Cortex of kidney (tissue), 1 donor: ENCODE data around the gene SPEM2.
A peak's percentile ranks its signal among the peaks of the same experiment; 100 is the strongest.

Experiments used
- DNase-seq: peaks from one replicate; lab custom pipeline; 2025; lab: John Stamatoyannopoulos, UW

Gene SPEM2

DNA sequence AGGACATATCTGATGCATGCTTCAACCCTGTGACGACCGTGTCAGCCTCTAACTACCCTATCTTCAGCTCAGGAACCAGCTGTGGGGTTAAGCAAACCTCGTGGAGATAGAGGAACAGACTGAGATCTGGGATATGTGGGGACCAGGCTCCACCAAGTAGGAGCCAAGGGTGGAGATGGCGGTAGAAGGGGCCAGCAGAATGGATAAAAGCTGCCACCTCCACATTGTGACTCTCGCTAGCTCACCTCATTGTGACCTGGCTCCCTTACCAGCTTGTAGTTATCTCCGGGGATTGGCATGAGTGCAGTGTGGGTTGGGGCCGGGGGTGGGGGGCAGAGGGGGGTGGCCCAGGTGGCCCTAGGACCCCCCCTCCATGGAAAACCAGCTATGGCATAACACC, at the start of gene SPEM2:
SPEM2 (plus strand) TSS at position 301 of the 400 bp plus-strand sequence; CDS start at position 374, 73 bp downstream.
- DNase-seq: no peak

DNA sequence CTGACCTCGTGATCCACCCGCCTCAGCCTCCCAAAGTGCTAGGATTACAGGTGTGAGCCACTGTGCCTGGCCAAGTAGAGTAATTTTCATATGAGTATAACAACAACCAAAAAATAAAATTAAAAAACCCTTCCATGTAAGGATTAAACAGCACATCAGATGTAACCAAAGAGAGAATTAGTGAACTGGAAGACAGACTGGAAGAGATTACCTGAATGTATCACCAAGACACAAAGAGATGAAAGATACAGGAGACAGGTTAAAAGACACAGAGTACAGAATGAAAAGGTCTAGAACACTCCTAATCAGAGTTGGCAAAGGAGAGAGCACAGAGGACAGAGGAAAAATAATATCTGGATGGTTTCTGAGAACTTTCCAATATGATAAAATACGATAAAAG, 46.3 kb upstream of the SPEM2 start:
- DNase-seq: no peak

DNA sequence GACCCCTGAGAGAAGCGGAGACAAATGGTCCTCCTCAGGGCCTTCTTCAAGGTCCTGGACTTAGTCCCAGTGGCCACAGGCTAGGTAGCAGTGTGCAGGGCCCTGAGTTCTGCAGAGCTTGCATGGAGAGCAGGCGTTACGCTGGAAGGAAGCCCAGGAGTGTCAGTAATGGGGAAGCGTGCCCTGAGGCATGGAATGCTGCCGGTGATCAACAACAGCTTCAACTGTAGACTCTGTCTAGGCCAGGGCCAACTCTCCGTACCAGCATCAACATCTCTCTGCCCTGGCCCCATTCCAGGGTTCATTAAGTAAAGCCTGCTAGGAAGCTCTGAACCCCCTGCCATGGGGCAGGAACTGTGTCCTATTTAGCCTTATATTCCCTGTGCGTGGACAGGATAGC, 45.1 kb upstream of the SPEM2 start:
- DNase-seq: no peak

DNA sequence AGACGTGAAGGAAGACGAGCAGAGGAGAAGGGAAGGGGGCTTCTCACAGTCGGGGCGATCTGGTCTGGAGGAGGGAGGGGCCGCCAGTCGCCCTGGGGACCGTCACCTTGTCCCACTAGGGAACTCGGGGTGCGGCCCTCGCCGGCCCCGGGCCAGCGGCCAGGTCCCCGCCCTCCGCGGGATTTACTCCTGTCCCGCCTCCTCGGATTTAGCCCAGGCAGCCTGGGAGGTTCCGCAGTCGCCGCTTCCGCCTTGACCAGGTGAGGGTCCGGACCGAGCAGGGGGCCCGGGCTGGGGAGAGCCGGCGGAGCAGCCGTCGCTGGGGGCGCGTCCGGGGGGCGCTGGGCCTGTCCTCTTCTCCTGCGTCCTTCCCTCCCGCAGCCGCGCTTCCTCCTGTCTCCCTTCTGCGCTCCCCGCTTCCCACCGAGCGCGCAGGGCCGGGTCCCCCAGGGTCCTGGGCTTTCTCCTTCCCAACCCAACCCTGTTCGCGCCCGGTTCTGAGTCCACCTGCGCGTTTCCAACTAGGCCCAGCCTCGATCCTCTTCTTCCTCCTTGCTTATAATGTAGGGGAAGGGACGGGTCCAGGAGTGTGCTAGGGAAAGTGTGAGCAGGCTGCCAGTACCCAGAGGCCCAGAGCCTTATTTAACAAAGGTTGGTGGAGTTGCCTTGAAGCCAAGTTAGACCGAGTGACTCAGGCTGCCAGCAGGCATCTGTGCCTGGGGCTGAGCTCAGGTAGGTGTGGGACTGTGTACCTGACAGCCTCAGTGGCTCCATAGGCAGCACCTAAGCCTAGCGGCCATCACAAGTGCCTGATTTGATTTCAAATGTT, 44.3 kb upstream of the SPEM2 start, which contains the start of gene TNK1:
TNK1 (plus strand) TSS at position 235 of the 829 bp plus-strand sequence. CDS start 1,838 bp downstream, outside the sequence.
- no peak for DNase-seq

GRCh38 chr17:7382901-7383300, 42.5 kb upstream of the SPEM2 start:
- DNase-seq: no peak

- no peak for DNase-seq
Measured at GRCh38 chr17:7383371-7383741, 42.1 kb upstream of the SPEM2 start.

GRCh38 chr17:7383742-7384488, 41.5 kb upstream of the SPEM2 start:
- DNase-seq: no peak

GRCh38 chr17:7384489-7385081, 40.8 kb upstream of the SPEM2 start:
- DNase-seq: no peak

DNA sequence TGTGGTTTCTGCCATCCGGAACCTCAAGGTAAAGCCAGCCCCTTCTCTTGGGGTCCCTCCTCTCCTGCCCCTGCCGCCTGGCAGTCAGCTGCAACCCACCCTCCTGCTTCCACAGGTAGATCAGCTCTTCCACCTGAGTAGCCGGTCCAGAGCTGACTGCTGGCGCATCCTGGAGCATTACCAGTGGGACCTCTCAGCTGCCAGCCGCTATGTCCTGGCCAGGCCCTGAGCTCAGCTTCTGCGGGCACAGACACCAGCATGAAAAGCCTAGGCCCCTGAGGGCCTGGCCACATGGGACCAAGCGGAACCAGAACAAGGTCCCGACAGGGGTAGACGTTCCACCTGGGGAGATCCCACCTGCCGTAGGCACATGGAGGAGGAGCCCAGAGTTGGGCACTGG, 36.6 kb upstream of the SPEM2 start:
- no peak for DNase-seq

DNA sequence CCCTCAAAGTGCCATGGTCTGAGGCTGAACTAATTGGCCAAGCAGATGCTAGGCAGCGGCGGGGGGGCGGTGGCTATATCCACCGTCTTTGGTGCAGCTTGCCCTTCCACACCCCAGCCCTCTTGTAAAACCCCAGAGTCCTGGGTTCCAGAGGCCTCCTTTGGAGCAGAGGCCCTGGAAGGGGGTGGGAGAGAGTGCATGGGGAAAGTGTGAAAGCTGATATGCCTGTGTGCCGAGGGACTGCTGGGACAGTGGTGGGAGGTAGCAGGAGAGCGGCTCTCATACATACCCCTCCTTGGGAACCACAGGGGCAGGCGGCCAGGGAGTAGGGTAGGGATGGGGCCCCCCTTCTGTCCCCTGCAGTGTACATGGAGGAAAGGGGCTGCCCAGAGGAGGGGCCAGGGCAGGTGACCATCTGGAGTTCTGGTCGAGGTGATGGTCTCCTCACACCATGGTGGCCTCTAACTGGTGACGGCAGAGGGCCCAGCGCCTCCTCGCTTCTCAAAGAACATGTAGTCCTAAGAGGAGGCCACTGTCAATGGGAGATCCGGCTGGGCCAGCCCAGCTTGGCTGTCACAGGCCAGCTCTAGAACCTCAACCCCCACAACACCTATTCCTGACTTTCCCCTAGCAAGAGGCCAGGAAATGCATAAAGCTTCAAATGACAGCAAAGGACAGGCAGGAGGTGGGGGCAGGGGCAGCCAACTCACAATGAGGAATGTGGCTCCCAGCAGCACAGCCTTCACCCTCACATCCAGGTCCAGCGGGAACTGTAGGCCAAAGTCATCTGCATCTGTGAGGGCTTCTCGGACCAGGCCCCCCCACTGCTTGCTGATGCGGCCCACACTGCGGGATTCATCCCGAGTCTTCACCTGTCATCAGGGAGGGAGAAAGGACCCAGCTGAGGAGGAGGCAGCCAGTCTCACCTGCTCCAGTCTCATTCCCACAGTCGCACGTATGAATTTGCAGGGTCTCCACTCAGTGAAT, 35.2 kb upstream of the SPEM2 start:
- no peak for DNase-seq

DNA sequence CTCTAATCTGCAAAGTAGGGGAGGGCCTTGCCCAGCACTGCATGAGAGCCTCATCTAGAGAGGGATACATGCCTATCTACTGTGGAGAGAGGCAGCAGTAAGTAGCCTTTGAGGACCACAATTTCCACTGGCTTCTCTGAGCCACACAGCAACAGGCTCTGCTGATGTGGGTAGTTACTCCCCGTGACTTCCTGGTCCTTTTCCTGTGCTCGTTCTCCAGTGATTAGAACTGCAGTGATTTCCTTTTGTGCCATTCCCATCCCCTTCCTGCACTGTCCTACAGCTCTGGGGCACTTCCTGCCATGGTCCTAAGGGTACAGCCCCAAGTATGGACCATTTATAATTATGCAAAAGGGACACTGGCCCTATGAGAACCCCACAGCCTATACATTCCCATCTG, 34.1 kb upstream of the SPEM2 start:
- DNase-seq: no peak

- DNase-seq: no peak
Measured at GRCh38 chr17:7392696-7393612, 32.5 kb upstream of the SPEM2 start.

- no peak for DNase-seq
Measured at GRCh38 chr17:7393613-7394451, 31.6 kb upstream of the SPEM2 start.

- DNase-seq: peak; percentile 54
Measured at GRCh38 chr17:7394452-7395191, 30.8 kb upstream of the SPEM2 start, which contains the start of gene PLSCR3. PLSCR3 (minus strand) TSS chr17:7394525; CDS start chr17:7394110, 415 bp downstream.

DNA sequence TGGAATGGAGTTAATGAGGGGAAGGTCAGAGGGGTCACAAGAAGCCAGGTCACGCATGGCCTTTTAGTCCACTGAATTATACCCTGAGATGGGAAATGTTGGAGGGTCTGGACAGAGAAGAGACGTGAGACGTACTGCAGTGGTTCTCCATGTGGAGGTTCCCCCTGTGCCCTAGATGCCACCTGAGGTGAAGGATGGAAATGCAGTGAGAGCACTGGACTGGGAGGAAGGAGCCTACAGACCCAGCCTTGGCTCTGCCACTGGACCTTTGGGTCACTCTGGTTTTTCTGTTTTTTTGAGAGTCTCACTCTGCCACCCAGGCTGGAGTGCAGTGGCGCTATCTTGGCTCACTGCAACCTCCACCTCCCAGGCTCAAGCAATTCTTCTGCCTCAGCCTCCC, 29.3 kb upstream of the SPEM2 start:
- no peak for DNase-seq

DNA sequence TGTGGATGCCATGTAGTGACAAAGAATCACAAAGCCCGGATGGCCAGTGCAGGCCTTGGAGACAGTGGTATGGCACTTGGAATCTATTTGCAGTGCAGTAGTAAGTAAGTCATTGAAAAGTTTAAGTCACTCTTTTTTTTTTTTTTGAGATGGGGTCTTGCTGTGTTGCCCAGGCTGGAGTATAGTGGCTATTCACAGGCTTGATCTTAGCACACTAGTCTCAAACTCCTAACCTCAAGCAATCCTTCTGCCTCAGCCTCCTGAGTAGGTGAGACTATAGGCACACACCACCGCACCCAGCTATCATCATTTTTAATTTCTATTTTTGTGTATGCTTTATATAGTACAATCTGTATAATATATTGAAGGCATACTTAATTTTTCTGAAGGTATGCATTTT, 26.8 kb upstream of the SPEM2 start:
- no peak for DNase-seq

DNA sequence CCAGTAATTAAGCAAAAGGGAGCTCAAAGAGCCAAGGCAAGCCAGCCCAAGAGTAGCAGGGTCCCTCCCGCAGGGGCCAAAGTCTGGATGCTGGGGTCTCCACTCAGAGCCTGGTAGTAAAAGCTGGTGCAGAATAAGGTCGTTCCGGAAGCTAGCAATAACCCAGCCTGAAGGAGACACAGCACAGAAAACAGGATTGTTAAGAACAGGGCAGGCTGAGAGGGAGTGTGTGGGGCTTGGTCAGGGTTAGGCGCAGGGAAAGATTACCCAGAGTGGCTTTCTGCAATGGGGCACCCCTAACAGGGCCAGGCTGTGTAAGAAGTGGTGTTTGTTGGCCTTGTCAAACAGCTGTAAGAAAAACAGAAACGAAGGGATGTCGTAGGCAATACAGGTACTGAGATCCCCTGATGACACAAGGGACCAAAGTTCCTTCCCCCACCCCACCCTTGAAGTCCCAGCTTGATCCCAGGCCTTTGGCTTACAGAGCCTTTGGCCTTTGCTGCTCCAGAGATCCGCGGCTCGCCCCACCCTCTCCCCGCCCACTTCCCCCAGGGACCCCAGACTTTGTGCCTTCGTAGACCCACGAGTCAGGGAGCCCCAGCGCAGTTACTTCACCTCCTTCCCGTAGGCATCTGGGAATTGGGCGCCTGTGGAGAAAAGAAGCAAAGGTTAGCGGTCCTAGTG, 22.2 kb upstream of the SPEM2 start:
- DNase-seq: no peak

DNA sequence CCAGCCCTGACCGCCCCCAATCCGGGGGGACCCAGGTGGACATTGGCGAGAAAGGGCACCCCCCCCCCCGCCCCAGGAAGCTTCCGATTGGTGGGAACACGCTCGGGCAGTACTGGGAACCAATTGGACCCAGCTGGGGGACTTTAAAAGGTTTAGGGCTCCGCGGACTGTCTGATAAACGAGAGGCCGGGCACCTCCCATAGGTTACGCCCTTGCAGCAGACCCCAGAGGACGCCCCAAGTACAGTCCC, 21.8 kb upstream of the SPEM2 start:
- no peak for DNase-seq
